ENCODE results near the gene SLC25A45. TPM values are rescaled to one million over a fixed set of nuclear protein-coding genes. Genes with fewer than 3 reads are reported as not detected.
"Not testable (repeated sequence)": the region's sequence is repeated elsewhere in the genome, so short reads cannot be mapped to it uniquely, and the experiment has no call there.

The SLC25A45 gene
- total RNA-seq, 1 donor from 2014 or later, result 5.3 TPM

- no peak for DNase-seq (ENCODE audit: low spot score)
Observed at GRCh38 chr11:65362966-65363365, 19.5 kb downstream of the SLC25A45 start.

GRCh38 chr11:65362320-65362931 is 20.0 kb downstream of the SLC25A45 start:
- no peak for DNase-seq (ENCODE audit: low spot score)

- DNase-seq (ENCODE audit: low spot score), result no peak
Observed at GRCh38 chr11:65357856-65358356, 24.5 kb downstream of the SLC25A45 start.

GRCh38 chr11:65356394-65356972 is 26.0 kb downstream of the SLC25A45 start:
- no peak for DNase-seq (ENCODE audit: low spot score)

- peak; percentile 45 for DNase-seq (ENCODE audit: low spot score)
Observed at GRCh38 chr11:65355776-65356393, 26.6 kb downstream of the SLC25A45 start.

- peak; percentile 18 for DNase-seq (ENCODE audit: low spot score)
Observed at GRCh38 chr11:65355013-65355775, 27.3 kb downstream of the SLC25A45 start.

- DNase-seq (ENCODE audit: low spot score), result peak; percentile 98
Observed at GRCh38 chr11:65354265-65355012, 28.0 kb downstream of the SLC25A45 start, which contains the start of gene TIGD3. TIGD3 (plus strand) TSS chr11:65354751; CDS start chr11:65355809, 1,058 bp downstream.

- DNase-seq (ENCODE audit: low spot score), result no peak
Observed at GRCh38 chr11:65353900-65354264, 28.6 kb downstream of the SLC25A45 start.

- no peak for DNase-seq (ENCODE audit: low spot score)
Observed at GRCh38 chr11:65353376-65353775, 29.1 kb downstream of the SLC25A45 start.

GRCh38 chr11:65352783-65353182 is 29.7 kb downstream of the SLC25A45 start:
- DNase-seq (ENCODE audit: low spot score), result no peak

- DNase-seq (ENCODE audit: low spot score), result no peak
Observed at GRCh38 chr11:65351511-65351910, 30.9 kb downstream of the SLC25A45 start.

GRCh38 chr11:65341856-65342255 is 40.6 kb downstream of the SLC25A45 start:
- no peak for DNase-seq (ENCODE audit: low spot score)

GRCh38 chr11:65340226-65340625 is 42.2 kb downstream of the SLC25A45 start:
- no peak for DNase-seq (ENCODE audit: low spot score)

GRCh38 chr11:65338676-65339075 is 43.8 kb downstream of the SLC25A45 start:
- DNase-seq (ENCODE audit: low spot score), result no peak

- no peak for DNase-seq (ENCODE audit: low spot score)
Observed at GRCh38 chr11:65334696-65335295, 47.6 kb downstream of the SLC25A45 start.

GRCh38 chr11:65332591-65332990 is 49.9 kb downstream of the SLC25A45 start:
- not testable (repeated sequence) for DNase-seq (ENCODE audit: low spot score)

GRCh38 chr11:65330544-65330943 is 51.9 kb downstream of the SLC25A45 start:
- no peak for DNase-seq (ENCODE audit: low spot score)

GRCh38 chr11:65329944-65330403 is 52.5 kb downstream of the SLC25A45 start:
- peak; percentile 94 for DNase-seq (ENCODE audit: low spot score)

GRCh38 chr11:65329478-65329877 is 53.0 kb downstream of the SLC25A45 start:
- DNase-seq (ENCODE audit: low spot score), result peak; percentile 26

- no peak for DNase-seq (ENCODE audit: low spot score)
Observed at GRCh38 chr11:65327021-65327420, 55.4 kb downstream of the SLC25A45 start.

GRCh38 chr11:65325435-65325834 is 57.0 kb downstream of the SLC25A45 start:
- DNase-seq (ENCODE audit: low spot score), result no peak
